ENCODE data around the gene PTPN4. TPM values are rescaled to one million over a fixed set of nuclear protein-coding genes. Genes with fewer than 3 reads are reported as not detected.

Gene PTPN4
- total and polyA plus RNA-seq, 2 donors (not counting 3 experiments of a cell fraction or from before 2014, with no cell fraction given) = 6.8 to 29.6 TPM

DNA sequence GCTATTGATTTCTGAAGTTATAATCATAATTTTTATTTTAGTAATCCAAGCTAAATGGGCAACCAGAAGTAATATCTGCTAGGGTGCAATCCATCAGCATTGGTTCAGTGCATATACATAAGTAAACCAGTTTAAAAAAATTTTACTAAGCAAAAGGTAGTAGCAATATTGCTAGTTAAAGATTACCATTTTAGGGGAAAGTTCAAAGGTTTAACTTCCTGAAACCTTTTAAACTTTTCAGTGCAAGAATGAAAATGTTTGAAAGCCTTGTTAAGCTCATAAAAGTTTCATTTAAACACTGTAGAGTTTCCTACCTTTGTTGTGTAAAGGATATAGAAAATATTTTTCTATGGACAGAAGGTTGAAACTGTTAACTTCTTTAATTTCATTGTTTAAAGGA is 222.2 kb downstream of the PTPN4 start:
- no peaks in the 10 kb centered on the region for H3K9me1 ChIP-seq (replicated peaks; ENCODE audit: control insufficient read depth, extremely low read depth, insufficient read depth, low read length)
- no peak overlapping the region for H3K9ac ChIP-seq (replicated peaks; ENCODE audit: extremely low read depth, insufficient read depth, low read length)
- no peak overlapping the region for H3K27ac ChIP-seq (ENCODE audit: insufficient read depth, low read depth, low read length)
- no peaks in the 10 kb centered on the region for H3K27me3 ChIP-seq (ENCODE audit: control insufficient read depth in 2 of 2, insufficient read depth in 2 of 2, low read length in 2 of 2)
- no peaks in the 10 kb centered on the region for H3K36me3 ChIP-seq (ENCODE audit: control insufficient read depth in 2 of 2, extremely low read depth in 1 of 2, insufficient read depth in 2 of 2, low read length in 2 of 2)
- no peak overlapping the region for H3K4me2 ChIP-seq (ENCODE audit: insufficient read depth, low read length)
- H3K4me3 ChIP-seq (replicated peaks in 1 of 3; ENCODE audit: insufficient read depth in 1 of 3, low read depth in 1 of 3, low read length in 3 of 3) = no peak overlapping the region
- ChIA-PET POLR2A (no interaction called here), CTCF (interaction anchor here (1.1 to 1.2 kb wide), 2 partner anchors 18 to 193 kb away, joined by 3 read pairs; no protein-coding TSS in a partner anchor)
- intact Hi-C loops (cut with micrococcal nuclease) (no loop called here), dilution Hi-C loops (cut with MboI; ENCODE audit: extremely low pct_ligation_motif_present, low sequenced_read_pairs) (no loop called here)
- FAIRE-seq (no peak), DNase-seq (ENCODE audit: low read depth, low spot score) (no peak)
- no peaks in the 10 kb centered on the region for H4K20me1 ChIP-seq (replicated peaks; ENCODE audit: control insufficient read depth, extremely low read depth, insufficient read depth, low read length)
- H3K79me2 ChIP-seq (ENCODE audit: control insufficient read depth, insufficient read depth, low read length) = no peaks in the 10 kb centered on the region
- H3K9me3 ChIP-seq (replicated peaks; ENCODE audit: control insufficient read depth, insufficient read depth, low read length) = no peaks in the 10 kb centered on the region
- no peak for TF ChIP-seq GATA2 (IDR thresholded peaks at IDR 0.05; ENCODE audit: insufficient read depth, insufficient read length, low read depth, low read length)
- TF ChIP-seq MYC (IDR thresholded peaks at IDR 0.05; ENCODE audit: low read depth, low read length) = no peak
- no peak for TF ChIP-seq POLR2AphosphoS5 (IDR thresholded peaks at IDR 0.05; ENCODE audit: insufficient read depth, low read depth, low read length)
- TF ChIP-seq EZH2 (IDR thresholded peaks at IDR 0.05; ENCODE audit: borderline replicate concordance, low read depth, low read length, severe bottlenecking) = no peak
- TF ChIP-seq, protein P1, sequence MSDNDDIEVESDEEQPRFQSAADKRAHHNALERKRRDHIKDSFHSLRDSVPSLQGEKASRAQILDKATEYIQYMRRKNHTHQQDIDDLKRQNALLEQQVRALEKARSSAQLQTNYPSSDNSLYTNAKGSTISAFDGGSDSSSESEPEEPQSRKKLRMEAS (IDR thresholded peaks at IDR 0.05; ENCODE audit: insufficient read depth, insufficient read length) = no peak
- no peak for TF ChIP-seq JUN (IDR thresholded peaks at IDR 0.05; ENCODE audit: borderline replicate concordance, insufficient read depth, insufficient read length, low read depth)
- TF ChIP-seq POLR2A (IDR thresholded peaks at IDR 0.05; ENCODE audit: low read depth, low read length) = no peak
- TF ChIP-seq, protein P2, sequence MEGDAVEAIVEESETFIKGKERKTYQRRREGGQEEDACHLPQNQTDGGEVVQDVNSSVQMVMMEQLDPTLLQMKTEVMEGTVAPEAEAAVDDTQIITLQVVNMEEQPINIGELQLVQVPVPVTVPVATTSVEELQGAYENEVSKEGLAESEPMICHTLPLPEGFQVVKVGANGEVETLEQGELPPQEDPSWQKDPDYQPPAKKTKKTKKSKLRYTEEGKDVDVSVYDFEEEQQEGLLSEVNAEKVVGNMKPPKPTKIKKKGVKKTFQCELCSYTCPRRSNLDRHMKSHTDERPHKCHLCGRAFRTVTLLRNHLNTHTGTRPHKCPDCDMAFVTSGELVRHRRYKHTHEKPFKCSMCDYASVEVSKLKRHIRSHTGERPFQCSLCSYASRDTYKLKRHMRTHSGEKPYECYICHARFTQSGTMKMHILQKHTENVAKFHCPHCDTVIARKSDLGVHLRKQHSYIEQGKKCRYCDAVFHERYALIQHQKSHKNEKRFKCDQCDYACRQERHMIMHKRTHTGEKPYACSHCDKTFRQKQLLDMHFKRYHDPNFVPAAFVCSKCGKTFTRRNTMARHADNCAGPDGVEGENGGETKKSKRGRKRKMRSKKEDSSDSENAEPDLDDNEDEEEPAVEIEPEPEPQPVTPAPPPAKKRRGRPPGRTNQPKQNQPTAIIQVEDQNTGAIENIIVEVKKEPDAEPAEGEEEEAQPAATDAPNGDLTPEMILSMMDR (IDR thresholded peaks at IDR 0.05; ENCODE audit: extremely low read depth in 1 of 2, insufficient read depth in 1 of 2, low read depth in 1 of 2, low read length in 2 of 2) = no peak
- TF ChIP-seq FOS (IDR thresholded peaks at IDR 0.05; ENCODE audit: borderline replicate concordance, insufficient read depth, low read length) = no peak
- no peak overlapping the region for H2AFZ ChIP-seq (ENCODE audit: low read depth, low read length)
- H3K4me1 ChIP-seq (ENCODE audit: control insufficient read depth, extremely low read depth, insufficient read depth, low read length) = no peaks in the 10 kb centered on the region
- BruUV-seq (replicated peaks) = no TSS peak
